HG03439 (cell line): Measurements from ENCODE around the gene PLPPR2.
"Not testable (repeated sequence)": the region's sequence is repeated elsewhere in the genome, so short reads cannot be mapped to it uniquely, and the experiment has no call there.

Source experiments
- ATAC-seq: cut with Tn5 transposase; IDR thresholded peaks from one replicate; pipeline ENCODE4 v1.9.1; 2021; ENCODE audit warnings: mild to moderate bottlenecking, moderate library complexity; ENCODE audit not compliant: unreplicated experiment

The PLPPR2 gene

GRCh38 chr19:11390933-11391680 is 35.9 kb downstream of the PLPPR2 start:
- ATAC-seq = no peak

DNA sequence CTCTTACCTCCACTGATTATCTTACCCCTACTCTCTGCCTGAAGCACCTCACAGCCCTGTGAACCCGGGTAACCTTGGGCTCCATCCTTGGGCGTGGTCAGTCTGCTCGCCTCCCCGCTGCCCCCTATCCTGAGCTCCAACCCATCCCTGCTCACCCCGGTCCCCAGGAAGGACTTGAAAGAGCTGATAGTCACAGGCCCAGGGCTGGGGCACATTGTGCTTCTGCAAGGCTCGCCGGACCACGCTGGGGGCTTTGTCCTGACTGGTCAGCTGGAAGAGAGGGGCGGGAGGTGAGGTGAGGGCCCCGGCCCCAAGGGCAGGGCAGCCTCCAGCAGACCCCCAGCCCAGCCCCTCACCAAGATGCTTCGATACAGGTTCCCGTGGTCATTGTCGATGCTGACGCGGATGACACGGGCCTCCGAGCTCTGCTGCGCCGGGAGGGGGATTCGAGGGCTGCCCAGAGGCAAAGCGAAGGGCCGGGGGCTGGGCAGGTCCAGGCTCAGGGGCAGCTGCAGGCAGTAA is 41.9 kb downstream of the PLPPR2 start:
- ATAC-seq = no peak

DNA sequence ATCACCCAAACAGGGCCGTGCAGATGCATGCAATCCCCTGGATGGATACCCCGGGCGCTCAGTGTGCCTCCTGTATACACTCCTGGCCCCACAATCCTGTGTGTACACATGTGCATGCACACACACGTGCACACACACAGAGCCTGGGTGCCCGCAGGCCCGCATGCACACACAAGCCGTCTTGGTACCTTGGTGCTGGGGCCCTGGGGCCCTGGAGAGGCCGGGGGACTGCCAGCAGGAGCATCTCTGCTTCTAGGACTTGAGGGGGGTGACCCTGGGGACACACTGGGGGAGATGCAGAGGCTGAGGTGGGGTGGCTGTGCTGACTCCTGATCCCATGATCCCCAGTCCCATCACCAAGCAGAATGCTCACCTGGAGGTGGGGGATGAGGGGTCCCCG is 44.4 kb downstream of the PLPPR2 start:
- ATAC-seq = no peak

GRCh38 chr19:11400798-11401197 is 45.6 kb downstream of the PLPPR2 start:
- no peak for ATAC-seq

- ATAC-seq = no peak
These were observed 46.7 kb downstream of the PLPPR2 start for GRCh38 chr19:11401808-11402543.

DNA sequence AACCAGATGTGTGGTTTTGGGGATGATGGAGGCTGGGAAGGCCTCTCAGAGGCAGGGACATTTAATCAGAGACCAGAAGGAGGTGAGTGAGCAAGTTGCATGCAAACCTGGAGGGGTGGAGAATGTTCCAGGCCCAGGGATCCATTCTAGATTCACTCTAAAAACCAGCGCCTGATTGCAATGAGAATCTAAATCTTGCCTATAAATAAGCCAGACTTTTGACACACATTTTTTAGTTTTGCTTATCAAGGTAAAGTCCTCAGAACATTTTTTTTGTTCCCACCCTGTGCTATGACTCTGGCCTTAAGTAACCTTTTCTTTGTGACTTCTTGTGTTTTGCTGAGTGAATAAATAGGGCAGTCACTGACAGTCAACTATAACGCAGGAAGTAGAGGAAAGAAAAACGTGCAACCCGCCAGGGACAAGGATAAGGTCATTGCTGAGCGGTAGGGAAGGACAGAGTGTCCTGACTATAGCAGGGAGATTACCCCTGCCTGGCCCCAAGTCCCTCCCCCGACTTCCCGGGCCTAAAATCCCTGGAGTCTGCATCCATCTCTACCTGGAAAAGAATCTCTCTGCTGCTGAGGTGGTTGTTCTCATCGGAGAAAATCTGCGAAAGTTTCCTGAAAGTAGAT is 49.5 kb downstream of the PLPPR2 start:
- no peak for ATAC-seq

DNA sequence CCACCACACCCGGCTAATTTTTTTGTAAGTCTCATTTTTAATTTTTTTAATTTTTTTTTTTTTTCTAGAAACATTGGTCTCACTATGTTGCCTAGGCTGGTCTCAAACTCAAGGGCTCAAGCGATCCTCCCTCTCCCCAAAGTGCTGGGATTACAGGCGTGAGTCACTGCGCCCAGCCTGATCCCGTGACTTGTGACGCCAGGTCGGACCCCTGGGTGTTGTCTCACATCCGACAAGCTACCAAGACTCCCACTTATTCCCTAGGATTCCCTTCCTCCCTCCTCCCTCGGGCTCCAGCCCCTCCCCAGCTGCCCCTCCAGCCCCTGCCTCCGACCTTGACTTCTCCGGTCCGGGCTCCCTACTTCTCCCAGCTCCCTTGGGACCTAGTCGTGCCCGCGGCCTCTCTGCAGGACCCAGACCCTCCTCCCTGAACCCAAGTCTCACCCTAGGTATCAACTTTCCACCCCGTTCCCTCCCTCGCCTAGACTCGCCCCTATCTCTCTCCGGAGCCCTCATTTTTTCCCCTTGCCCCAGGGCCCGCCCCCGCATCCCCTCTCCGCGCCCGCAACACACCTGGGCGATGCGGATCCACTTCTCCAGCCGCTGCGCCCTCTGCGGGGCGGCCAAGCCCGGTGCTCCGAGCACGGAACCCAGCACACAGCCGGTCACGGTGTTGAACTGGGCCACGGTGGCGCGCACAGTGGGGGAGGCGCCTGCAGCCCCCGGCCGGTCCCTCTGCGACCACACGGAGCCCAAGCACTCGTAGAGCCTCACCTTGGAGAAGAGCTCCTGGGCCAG is 50.8 kb downstream of the PLPPR2 start:
- no peak for ATAC-seq

DNA sequence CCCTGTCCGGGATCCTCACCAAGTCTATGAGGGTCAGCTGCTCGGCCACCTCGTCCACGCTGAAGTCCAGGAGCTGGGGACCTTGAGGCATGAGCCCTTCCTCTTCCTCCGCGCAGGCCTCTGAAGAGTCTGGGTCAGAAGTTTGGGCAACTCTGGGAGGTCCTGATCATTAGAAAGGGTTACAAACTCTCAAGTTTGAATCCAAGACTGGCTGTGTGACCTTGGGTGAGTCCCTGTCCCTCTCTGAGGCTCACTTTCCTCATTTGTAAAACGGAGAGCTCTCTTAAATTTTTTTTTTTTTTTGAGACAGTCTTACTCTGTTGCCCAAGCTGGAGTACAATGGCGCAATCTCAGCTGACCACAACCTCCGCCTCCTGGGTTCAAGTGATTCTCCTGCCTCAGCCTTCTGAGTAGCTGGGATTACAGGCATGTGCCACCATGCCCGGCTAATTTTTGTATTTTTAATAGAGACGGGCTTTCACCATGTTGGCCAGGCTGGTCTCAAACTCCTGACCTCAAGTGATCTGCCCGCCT is 51.5 kb downstream of the PLPPR2 start:
- ATAC-seq = not testable (repeated sequence)

GRCh38 chr19:11408591-11408990 is 53.4 kb downstream of the PLPPR2 start:
- ATAC-seq = no peak

DNA sequence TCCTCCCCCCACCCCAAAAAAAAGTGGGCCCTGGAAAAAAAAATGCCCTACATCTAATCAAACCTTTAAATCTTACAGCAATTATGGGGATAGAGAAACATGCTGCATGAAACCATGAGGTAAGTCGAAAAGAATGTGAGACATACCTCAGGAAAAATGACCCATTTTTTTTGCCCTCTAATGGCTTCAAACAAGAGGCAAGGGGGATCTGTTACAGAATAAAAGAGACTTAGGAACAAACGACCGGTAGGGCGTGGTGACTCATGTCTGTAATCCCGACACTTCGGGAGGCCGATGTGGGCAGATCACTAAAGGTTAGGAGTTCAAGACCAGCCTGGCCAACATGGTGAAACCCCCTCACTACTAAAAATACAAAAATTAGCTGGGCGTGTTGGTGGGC is 55.5 kb downstream of the PLPPR2 start:
- ATAC-seq = no peak

DNA sequence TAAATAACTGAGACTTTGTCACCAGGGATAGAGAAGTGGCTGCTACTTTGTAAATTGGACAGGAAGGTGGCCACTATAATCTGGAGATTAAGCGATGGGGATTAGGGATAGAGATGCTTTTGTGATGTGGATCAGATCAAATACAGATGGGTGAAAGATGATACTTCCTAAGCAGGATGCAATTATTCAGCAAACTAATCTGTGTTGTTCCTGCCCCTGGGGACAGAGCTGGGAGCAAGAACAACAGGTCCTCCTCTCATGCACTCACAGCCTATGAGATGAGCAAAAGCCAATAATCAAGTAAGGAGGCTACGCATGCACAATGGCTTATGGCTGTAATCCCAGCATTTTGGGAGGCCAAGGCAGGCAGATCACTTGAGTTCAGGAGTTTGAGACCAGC is 59.3 kb downstream of the PLPPR2 start:
- ATAC-seq = no peak
